T-helper 2 cell treated with Interferon-gamma antibody and Interleukin-4, amounts not matched to agents 5 μg/mL and 100 μg/mL, for 36 hours (primary cell): ENCODE results near the gene GEMIN2.
"Not testable (repeated sequence)": the region's sequence is repeated elsewhere in the genome, so short reads cannot be mapped to it uniquely, and the experiment has no call there.

ENCODE experiments used
- DNase-seq: peaks from one replicate; pipeline ENCODE4 v3.0.0; 2021; ENCODE audit warnings: low spot score
- H3K27ac Mint-ChIP-seq: one replicate; pipeline ENCODE4 v1.8.0; 2021; ENCODE audit warnings: mild to moderate bottlenecking, mixed read lengths
- H3K27me3 Mint-ChIP-seq: one replicate; pipeline ENCODE4 v1.8.0; 2021; ENCODE audit warnings: low read depth, mixed read lengths
- H3K36me3 Mint-ChIP-seq: one replicate; pipeline ENCODE4 v1.8.0; 2021; ENCODE audit warnings: low read depth, mixed read lengths
- H3K4me1 Mint-ChIP-seq: one replicate; pipeline ENCODE4 v1.8.0; 2021; ENCODE audit warnings: low read depth, mixed read lengths
- H3K4me3 Mint-ChIP-seq: one replicate; pipeline ENCODE4 v1.8.0; 2022; ENCODE audit warnings: mild to moderate bottlenecking, moderate library complexity, mixed read lengths
- H3K9me3 Mint-ChIP-seq: one replicate; pipeline ENCODE4 v1.8.0; 2021; ENCODE audit warnings: mixed read lengths

The GEMIN2 gene

GRCh38 chr14:39143226-39143625 is 29.1 kb downstream of the GEMIN2 start:
- not testable (repeated sequence) for H3K9me3 Mint-ChIP-seq, H3K27ac Mint-ChIP-seq, H3K27me3 Mint-ChIP-seq, H3K4me1 Mint-ChIP-seq, DNase-seq, H3K4me3 Mint-ChIP-seq
- H3K36me3 Mint-ChIP-seq = peaks cover 38% of the 10 kb centered on the region

- no peak overlapping the region for H3K4me3 Mint-ChIP-seq
- H3K27me3 Mint-ChIP-seq = no peaks in the 10 kb centered on the region
- no peak overlapping the region for H3K27ac Mint-ChIP-seq
- peaks cover 34% of the 10 kb centered on the region for H3K36me3 Mint-ChIP-seq
- peaks cover 7% of the 10 kb centered on the region for H3K9me3 Mint-ChIP-seq
- no peaks in the 10 kb centered on the region for H3K4me1 Mint-ChIP-seq
- no peak for DNase-seq
Measured at GRCh38 chr14:39145266-39145966, 31.3 kb downstream of the GEMIN2 start.

- no peak overlapping the region for H3K27ac Mint-ChIP-seq
- H3K36me3 Mint-ChIP-seq = peaks cover 23% of the 10 kb centered on the region
- peaks cover 3% of the 10 kb centered on the region for H3K4me1 Mint-ChIP-seq
- no peaks in the 10 kb centered on the region for H3K27me3 Mint-ChIP-seq
- no peak for DNase-seq
- no peaks in the 10 kb centered on the region for H3K9me3 Mint-ChIP-seq
- H3K4me3 Mint-ChIP-seq = no peak overlapping the region
Measured at GRCh38 chr14:39154594-39155189, 40.6 kb downstream of the GEMIN2 start.

GRCh38 chr14:39157491-39157890 is 43.4 kb downstream of the GEMIN2 start:
- Mint-ChIP-seq H3K9me3 (no peaks in the 10 kb centered on the region), H3K27me3 (no peaks in the 10 kb centered on the region), H3K27ac (no peak overlapping the region), H3K36me3 (peaks cover 22% of the 10 kb centered on the region), H3K4me3 (no peak overlapping the region), H3K4me1 (peaks cover 10% of the 10 kb centered on the region)
- DNase-seq = no peak

GRCh38 chr14:39158222-39158858 is 44.2 kb downstream of the GEMIN2 start:
- Mint-ChIP-seq H3K4me1 (peaks cover 10% of the 10 kb centered on the region), H3K27me3 (no peaks in the 10 kb centered on the region), H3K27ac (no peak overlapping the region), H3K9me3 (no peaks in the 10 kb centered on the region), H3K36me3 (peaks cover 25% of the 10 kb centered on the region), H3K4me3 (no peak overlapping the region)
- DNase-seq = no peak

GRCh38 chr14:39160494-39160893 is 46.4 kb downstream of the GEMIN2 start:
- H3K27me3 Mint-ChIP-seq = no peaks in the 10 kb centered on the region
- H3K9me3 Mint-ChIP-seq = no peaks in the 10 kb centered on the region
- no peak for DNase-seq
- H3K27ac Mint-ChIP-seq = no peak overlapping the region
- H3K4me1 Mint-ChIP-seq = peaks cover 13% of the 10 kb centered on the region
- H3K4me3 Mint-ChIP-seq = no peak overlapping the region
- H3K36me3 Mint-ChIP-seq = peaks cover 32% of the 10 kb centered on the region

- not testable (repeated sequence) for DNase-seq, H3K9me3 Mint-ChIP-seq, H3K27me3 Mint-ChIP-seq
- H3K4me1 Mint-ChIP-seq = peaks cover 32% of the 10 kb centered on the region
- H3K4me3 Mint-ChIP-seq = peak overlapping the region; percentile 89
- H3K27ac Mint-ChIP-seq = peak overlapping the region; percentile 55
- peaks cover 27% of the 10 kb centered on the region for H3K36me3 Mint-ChIP-seq
Measured at GRCh38 chr14:39167797-39168320, 53.7 kb downstream of the GEMIN2 start.

- H3K27me3 Mint-ChIP-seq = no peaks in the 10 kb centered on the region
- H3K36me3 Mint-ChIP-seq = peaks cover 26% of the 10 kb centered on the region
- H3K27ac Mint-ChIP-seq = peak overlapping the region; percentile 9
- H3K4me1 Mint-ChIP-seq = peaks cover 33% of the 10 kb centered on the region
- peak overlapping the region; percentile 89 for H3K4me3 Mint-ChIP-seq
- DNase-seq = no peak
- no peaks in the 10 kb centered on the region for H3K9me3 Mint-ChIP-seq
Measured at GRCh38 chr14:39168591-39168990, 54.5 kb downstream of the GEMIN2 start.

- Mint-ChIP-seq H3K36me3 (peaks cover 22% of the 10 kb centered on the region), H3K27ac (peak overlapping the region; percentile 91), H3K4me3 (peak overlapping the region; percentile 89), H3K9me3 (no peaks in the 10 kb centered on the region), H3K27me3 (no peaks in the 10 kb centered on the region), H3K4me1 (peaks cover 37% of the 10 kb centered on the region)
- DNase-seq = no peak
Measured at GRCh38 chr14:39169541-39169900, 55.4 kb downstream of the GEMIN2 start.

GRCh38 chr14:39173198-39173597 is 59.1 kb downstream of the GEMIN2 start:
- H3K27me3 Mint-ChIP-seq = no peaks in the 10 kb centered on the region
- peaks cover 37% of the 10 kb centered on the region for H3K36me3 Mint-ChIP-seq
- DNase-seq = no peak
- H3K27ac Mint-ChIP-seq = peak overlapping the region; percentile 73
- H3K4me1 Mint-ChIP-seq = peaks cover 34% of the 10 kb centered on the region
- no peaks in the 10 kb centered on the region for H3K9me3 Mint-ChIP-seq
- peak overlapping the region; percentile 47 for H3K4me3 Mint-ChIP-seq

GRCh38 chr14:39174560-39175444 is 60.7 kb downstream of the GEMIN2 start, which contains the start of gene PNN:
PNN (plus strand) TSS chr14:39175254; CDS start chr14:39175280, 26 bp downstream.
- Mint-ChIP-seq H3K4me3 (peak within 1 kb of the TSS; percentile 94), H3K27ac (peak within 1 kb of the TSS; percentile 97)

GRCh38 chr14:39175445-39176262 is 61.5 kb downstream of the GEMIN2 start:
- Mint-ChIP-seq H3K27ac (peak overlapping the region; percentile 97), H3K4me1 (peaks cover 28% of the 10 kb centered on the region), H3K36me3 (peaks cover 45% of the 10 kb centered on the region)

More at GRCh38 chr14:39174560-39175444, 60.7 kb downstream of the GEMIN2 start, which contains the start of gene PNN:
- Mint-ChIP-seq H3K4me1 (peaks cover 28% of the 10 kb centered on the region), H3K9me3 (no peaks in the 10 kb centered on the region), H3K36me3 (peaks cover 44% of the 10 kb centered on the region), H3K27me3 (no peaks in the 10 kb centered on the region)
- DNase-seq = peak; percentile 97

More at GRCh38 chr14:39175445-39176262, 61.5 kb downstream of the GEMIN2 start:
- peak overlapping the region; percentile 94 for H3K4me3 Mint-ChIP-seq
- H3K9me3 Mint-ChIP-seq = no peaks in the 10 kb centered on the region
- peak; percentile 45 for DNase-seq
- H3K27me3 Mint-ChIP-seq = no peaks in the 10 kb centered on the region
